Subcutaneous adipose tissue (tissue), 4 donors: ENCODE data around the gene UQCC5. TPM values are rescaled to one million over a fixed set of nuclear protein-coding genes. Genes with fewer than 3 reads are reported as not detected.

Experiments used
- CTCF ChIP-seq: fragments of 450-650 bp; IDR thresholded peaks from one replicate; pipeline ENCODE4 v1.5.1; 2016; ENCODE audit warnings: low read depth, mild to moderate bottlenecking, control low read depth, antibody characterized with exemption, moderate library complexity
- total RNA-seq, 4 donors: library from RNA; depleted of rRNA; stranded (reverse); fragments of >200 nt; gene quantifications; one replicate each; pipeline ENCODE4 v1.1.0, GENCODE V29; 2016

UQCC5 gene
- total RNA-seq, 4 donors from 2014 or later = 1.5 to 4.9 (median 2.3) TPM

- no peak for TF ChIP-seq CTCF
These were observed 21.8 kb upstream of the UQCC5 start for GRCh38 chr3:52514576-52514975.

- TF ChIP-seq CTCF = no peak
These were observed 21.2 kb upstream of the UQCC5 start for GRCh38 chr3:52515192-52515591.

- TF ChIP-seq CTCF = no peak
These were observed 19.8 kb upstream of the UQCC5 start for GRCh38 chr3:52516509-52517195.

GRCh38 chr3:52517796-52518722, 18.3 kb upstream of the UQCC5 start:
- no peak for TF ChIP-seq CTCF

- no peak for TF ChIP-seq CTCF
These were observed 17.5 kb upstream of the UQCC5 start for GRCh38 chr3:52518723-52519444.

- no peak for TF ChIP-seq CTCF
These were observed 16.8 kb upstream of the UQCC5 start for GRCh38 chr3:52519445-52520140.
